A549 (cell line): ENCODE data around the gene KYNU. TPM values are rescaled to one million over a fixed set of nuclear protein-coding genes. Genes with fewer than 3 reads are reported as not detected.
"Not testable (repeated sequence)": the region's sequence is repeated elsewhere in the genome, so short reads cannot be mapped to it uniquely, and the experiment has no call there.

Experiments
- ATAC-seq, 2 experiments: fragments of 200-7000 bp in 1 of 2; fragments of >200 bp in 1 of 2; cut with Nextera tagmentation in 1 of 2; cut with Tn5 transposase in 1 of 2; 3 replicates each; pipeline versions ENCODE4 v1.8.0 to v1.9.1; 2018 to 2020; ENCODE audit warnings: mild to moderate bottlenecking in 1 of 2, moderate library complexity in 1 of 2
- CTCF ChIA-PET: fragments of 300-600 bp; sonication (Branson Sonifier 250); formaldehyde crosslinking; extraction: SDS; loops from one replicate; lab custom pipeline; 2021; ENCODE audit warnings: antibody characterized with exemption, inconsistent platforms; lab: Yijun Ruan, JAX
- POLR2A ChIA-PET: fragments of 350-600 bp; formaldehyde crosslinking; extraction: SDS; loops from one replicate; lab custom pipeline; 2021; ENCODE audit warnings: antibody characterized with exemption, inconsistent platforms; lab: Yijun Ruan, JAX
- DNase-seq, 2 experiments: peaks; one replicate each; pipeline versions ENCODE4 v3.0.0 to v3.0.0-alpha.2; 2011 to 2016; ENCODE audit warnings: low read depth in 1 of 2, low spot score in 1 of 2
- FAIRE-seq: peaks from 2 replicates; lab custom pipeline; 2011; peaks lifted over from hg19 to GRCh38; lab: Jason Lieb, UNC
- H3K27ac ChIP-seq, 2 experiments: fragments of >200 bp; sonication (Bioruptor Twin); formaldehyde crosslinking; 3 replicates each; pipeline ENCODE4 v1.5.1; 2016 to 2017
- H3K4me1 ChIP-seq: fragments of >200 bp; sonication (Bioruptor Twin); formaldehyde crosslinking; 3 replicates; pipeline ENCODE4 v1.6.1; 2016
- H3K4me2 ChIP-seq: fragments of >200 bp; sonication (Bioruptor Twin); formaldehyde crosslinking; 3 replicates; pipeline ENCODE4 v1.6.1; 2016
- H3K4me3 ChIP-seq: fragments of >200 bp; sonication (Bioruptor Twin); formaldehyde crosslinking; 3 replicates; pipeline ENCODE4 v1.5.1; 2016
- H3K9me3 ChIP-seq: fragments of >200 bp; sonication (Bioruptor Twin); formaldehyde crosslinking; 3 replicates; pipeline ENCODE4 v1.6.1; 2016
- ATOH8 ChIP-seq: fragments of 250-450 bp; sonication (Bioruptor Pico); IDR thresholded peaks from 2 replicates; pipeline ENCODE4 v1.5.0; 2020; ENCODE audit warnings: low read depth, mild to moderate bottlenecking, moderate library complexity
- BHLHE40 ChIP-seq: IDR thresholded peaks from 2 replicates; pipeline ENCODE4 v1.6.1; 2012; ENCODE audit warnings: low read depth, low read length, inconsistent platforms
- CHD2 ChIP-seq: fragments of 150-350 bp; IDR thresholded peaks from 2 replicates; pipeline ENCODE4 v1.6.1; 2014; ENCODE audit warnings: low read length; ENCODE audit not compliant: partially characterized antibody
- EHMT2 ChIP-seq: fragments of 200-600 bp; sonication (generic); IDR thresholded peaks from 2 replicates; pipeline ENCODE4 v1.6.1; 2016; ENCODE audit warnings: antibody characterized with exemption, low read depth, mild to moderate bottlenecking, moderate library complexity
- ELK1 ChIP-seq: fragments of 150-350 bp; IDR thresholded peaks from 2 replicates; pipeline ENCODE4 v1.6.1; 2014; ENCODE audit warnings: low read depth, mild to moderate bottlenecking, low read length
- EP300 ChIP-seq, 2 experiments: fragments of >200 bp; sonication (Bioruptor Twin); formaldehyde crosslinking; IDR thresholded peaks; 2 replicates in 1 of 2; 3 replicates in 1 of 2; pipeline ENCODE4 v1.6.1; 2016 to 2017
- ESRRA ChIP-seq: fragments of 150-350 bp; IDR thresholded peaks from 2 replicates; pipeline ENCODE4 v1.6.1; 2014; ENCODE audit warnings: mild to moderate bottlenecking, low read length, borderline replicate concordance
- FOSL2 ChIP-seq, 2 experiments: fragments of 450-650 bp in 1 of 2; fragments of >200 bp in 1 of 2; sonication (Bioruptor Twin) in 1 of 2; formaldehyde crosslinking; IDR thresholded peaks; 2 replicates each; pipeline versions ENCODE4 v1.5.0 to v1.6.1; 2016 to 2020; ENCODE audit warnings: mild to moderate bottlenecking in 1 of 2, moderate library complexity in 1 of 2
- GATA3 ChIP-seq: IDR thresholded peaks from 2 replicates; pipeline ENCODE4 v1.6.1; 2012; ENCODE audit warnings: borderline replicate concordance
- HDAC2 ChIP-seq: fragments of 200-600 bp; sonication (generic); IDR thresholded peaks from 2 replicates; pipeline ENCODE4 v1.6.1; 2016
- HMGXB4 ChIP-seq: fragments of 250-450 bp; sonication (Bioruptor Pico); IDR thresholded peaks from 2 replicates; pipeline ENCODE4 v1.5.0; 2021; ENCODE audit warnings: mild to moderate bottlenecking, moderate library complexity, borderline replicate concordance
- HOXA7 ChIP-seq: fragments of 250-450 bp; sonication (Bioruptor Pico); IDR thresholded peaks from 2 replicates; pipeline ENCODE4 v1.5.0; 2020; ENCODE audit warnings: mild to moderate bottlenecking, moderate library complexity
- HOXB13 ChIP-seq: fragments of 250-450 bp; sonication (Bioruptor Pico); IDR thresholded peaks from 2 replicates; pipeline ENCODE4 v1.5.0; 2020; ENCODE audit warnings: low read depth, mild to moderate bottlenecking, moderate library complexity
- HOXB5 ChIP-seq: fragments of 250-450 bp; sonication (Bioruptor Pico); IDR thresholded peaks from 2 replicates; pipeline ENCODE4 v1.5.0; 2020; ENCODE audit warnings: mild to moderate bottlenecking, moderate library complexity
- JUNB ChIP-seq: fragments of >200 bp; sonication (Bioruptor Twin); formaldehyde crosslinking; IDR thresholded peaks from 2 replicates; pipeline ENCODE4 v1.6.1; 2016
- KDM1A ChIP-seq: fragments of 200-600 bp; sonication (generic); IDR thresholded peaks from 2 replicates; pipeline ENCODE4 v1.6.1; 2016; ENCODE audit warnings: low read depth, mild to moderate bottlenecking
- MAFK ChIP-seq: fragments of 450-650 bp; IDR thresholded peaks from 2 replicates; pipeline ENCODE4 v1.6.1; 2014; ENCODE audit not compliant: partially characterized antibody
- MYC ChIP-seq: IDR thresholded peaks from 2 replicates; pipeline ENCODE4 v1.6.1; 2012; ENCODE audit warnings: mild to moderate bottlenecking, inconsistent platforms, low read length, improper control_type of control experiment, borderline replicate concordance
- NFE2L2 ChIP-seq: fragments of 150-350 bp; conservative IDR thresholded peaks from 2 replicates; pipeline ENCODE4 v1.6.1; 2014; ENCODE audit warnings: low read length
- NPAS2 ChIP-seq: fragments of 250-450 bp; sonication (Bioruptor Pico); IDR thresholded peaks from 2 replicates; pipeline ENCODE4 v1.8.0; 2022; ENCODE audit warnings: mild to moderate bottlenecking, moderate library complexity, borderline replicate concordance
- PBX3 ChIP-seq: IDR thresholded peaks from 2 replicates; pipeline ENCODE4 v1.6.1; 2012
- POLR2AphosphoS2 ChIP-seq: conservative IDR thresholded peaks from 2 replicates; pipeline ENCODE4 v1.6.1; 2012; ENCODE audit warnings: low read length, improper control_type of control experiment, inconsistent platforms
- RAD21 ChIP-seq, 2 experiments: fragments of >200 bp in 1 of 2; sonication (Bioruptor Twin) in 1 of 2; formaldehyde crosslinking in 1 of 2; IDR thresholded peaks in 1 of 2; conservative IDR thresholded peaks in 1 of 2; 2 replicates in 1 of 2; 3 replicates in 1 of 2; pipeline ENCODE4 v1.6.1; 2012 to 2018; ENCODE audit warnings: inconsistent platforms in 1 of 2
- RNF2 ChIP-seq: fragments of 200-600 bp; sonication (generic); IDR thresholded peaks from 2 replicates; pipeline ENCODE4 v1.6.1; 2016; ENCODE audit warnings: low read depth, mild to moderate bottlenecking, antibody characterized with exemption, moderate library complexity, borderline replicate concordance
- TP53 ChIP-seq: fragments of 250-450 bp; sonication (Bioruptor Pico); IDR thresholded peaks from 2 replicates; pipeline ENCODE4 v1.5.0; 2021; ENCODE audit warnings: mild to moderate bottlenecking, moderate library complexity
- ZFP36 ChIP-seq: fragments of 450-650 bp; IDR thresholded peaks from 2 replicates; pipeline ENCODE4 v1.6.1; 2014; ENCODE audit warnings: borderline replicate concordance; ENCODE audit not compliant: partially characterized antibody
- ZNF302 ChIP-seq: fragments of 250-450 bp; sonication (Bioruptor Pico); IDR thresholded peaks from 2 replicates; pipeline ENCODE4 v1.9.0; 2021; ENCODE audit warnings: inconsistent platforms, mild to moderate bottlenecking, moderate library complexity
- WGBS: methylation state at CpG from one replicate; pipeline ENCODE4 v1.1.6; 2017; ENCODE audit errors: missing lambda C conversion rate; 5-methylcytosine and 5-hydroxymethylcytosine counted together
- polyA plus RNA-seq, 4 experiments: library from polyadenylated mRNA; depleted of rRNA in 3 of 4; stranded (reverse); fragments of >200 nt; fragmentation: RNase III in 1 of 4; extraction: RNeasy Plus Mini Kit Qiagen cat#74134 plus additional on column Dnase treatment in 1 of 4; gene quantifications; 2 replicates in 3 of 4; 3 replicates in 1 of 4; pipeline ENCODE4 v1.2.3, GENCODE V29; 2011 to 2017

The KYNU gene
- polyA plus RNA-seq, 2 of the 4 experiments (the other 2 are of a cell fraction), result 302 to 324 TPM

GRCh38 chr2:143085125-143085784 lies 207.8 kb downstream of the KYNU start (continued):
- no peak for TF ChIP-seq ATOH8 (CRISPR knock-in tag)
- no peak for TF ChIP-seq HOXA7 (CRISPR knock-in tag)
- no peak for TF ChIP-seq MYC
- TF ChIP-seq JUNB, result no peak
- no peak for TF ChIP-seq KDM1A
- TF ChIP-seq EP300 (IDR thresholded peaks at IDR 0.05), result no peak
- TF ChIP-seq, all 56 proteins: peak for 0

GRCh38 chr2:143087033-143087432 lies 209.6 kb downstream of the KYNU start:
- ATAC-seq (no peak), FAIRE-seq (no peak), DNase-seq (no peak)
- POLR2A ChIA-PET, result no interaction called here
- H3K27ac ChIP-seq, result no peak overlapping the region
- 3% methylated on average over 1 of the region's 1 CpG for WGBS
- no peak overlapping the region for H3K4me2 ChIP-seq
- CTCF ChIA-PET, result no interaction called here
- no peak overlapping the region for H3K4me3 ChIP-seq
- no peaks in the 10 kb centered on the region for H3K4me1 ChIP-seq
- TF ChIP-seq FOSL2 (IDR thresholded peaks at IDR 0.05), result no peak
- no peak for TF ChIP-seq FOSL2 (CRISPR knock-in tag; IDR thresholded peaks at IDR 0.05)
- no peak for TF ChIP-seq RNF2
- no peak for TF ChIP-seq HOXB13
- TF ChIP-seq HOXA7 (CRISPR knock-in tag), result no peak
- no peak for TF ChIP-seq EHMT2
- no peak for TF ChIP-seq ZFP36
- TF ChIP-seq RAD21 (conservative IDR thresholded peaks at IDR 0.05 in 1 of 2, IDR thresholded peaks at IDR 0.05 in 1 of 2), result no peak
- no peak for TF ChIP-seq ELK1
- no peak for TF ChIP-seq ESRRA
- TF ChIP-seq, all 56 proteins: peak for 0
- no peaks in the 10 kb centered on the region for H3K9me3 ChIP-seq

- Histone ChIP-seq H3K9me3 (no peaks in the 10 kb centered on the region), H3K4me2 (no peak overlapping the region), H3K4me3 (no peak overlapping the region), H3K27ac (no peak overlapping the region), H3K4me1 (no peaks in the 10 kb centered on the region)
- 41% methylated on average over 4 of the region's 4 CpGs for WGBS
- POLR2A ChIA-PET, result no interaction called here
- CTCF ChIA-PET, result no interaction called here
- DNase-seq (no peak), FAIRE-seq (no peak), ATAC-seq (no peak)
- TF ChIP-seq PBX3 (no peak), HDAC2 (no peak), CHD2 (no peak), HMGXB4 (CRISPR knock-in tag) (no peak), NFE2L2 (no peak), BHLHE40 (no peak), NPAS2 (no peak), TP53 (CRISPR knock-in tag) (no peak), GATA3 (no peak), POLR2AphosphoS2 (no peak), ZNF302 (no peak), MAFK (no peak), HOXB5 (CRISPR knock-in tag) (no peak)
These were observed 210.9 kb downstream of the KYNU start for GRCh38 chr2:143088388-143088787.

- H3K27ac ChIP-seq, POLR2A ChIA-PET, H3K4me1 ChIP-seq, CTCF ChIA-PET, FAIRE-seq, H3K4me3 ChIP-seq, ATAC-seq, H3K9me3 ChIP-seq, DNase-seq, H3K4me2 ChIP-seq: not testable (repeated sequence)
- 84% methylated on average over 7 of the region's 12 CpGs for WGBS
These were observed 212.1 kb downstream of the KYNU start for GRCh38 chr2:143089520-143089919.
